HepG2 (cell line): Measurements from ENCODE around the gene MAGEL2. TPM values are rescaled to one million over a fixed set of nuclear protein-coding genes. Genes with fewer than 3 reads are reported as not detected.

Experiments
- ATAC-seq: fragments of 200-7000 bp; cut with Tn5 transposase; 3 replicates; pipeline ENCODE4 v1.9.1; 2020; ENCODE audit warnings: mild to moderate bottlenecking, moderate library complexity
- BruUV-seq: library from RNA; stranded (reverse); fragments of 400-500 nt; replicated peaks from 2 replicates; lab custom pipeline; 2021; lab: Mats Ljungman, UMichigan
- CTCF ChIA-PET: fragments of 300-600 bp; formaldehyde crosslinking; extraction: SDS; loops from one replicate; lab custom pipeline; 2021; ENCODE audit warnings: low total read pairs, inconsistent platforms, low intra/inter-chr PET ratio; lab: Yijun Ruan, JAX
- POLR2A ChIA-PET: fragments of 350-600 bp; sonication (Branson Sonifier 250); formaldehyde crosslinking; loops from one replicate; lab custom pipeline; 2020; ENCODE audit warnings: antibody characterized with exemption, inconsistent platforms; lab: Yijun Ruan, JAX
- DNase-seq: peaks from one replicate; pipeline ENCODE4 v3.0.0-alpha.2; 2015; ENCODE audit warnings: low spot score
- FAIRE-seq: peaks from 3 replicates; lab custom pipeline; 2011; peaks lifted over from hg19 to GRCh38; lab: Jason Lieb, UNC
- H2AFZ ChIP-seq: one replicate; pipeline ENCODE4 v1.6.1; 2011; ENCODE audit warnings: low read length, inconsistent platforms
- H3K27ac ChIP-seq: fragments of 300-600 bp; 3 replicates; pipeline ENCODE4 v1.8.0; 2011; ENCODE audit warnings: mixed run types, mild to moderate bottlenecking, mixed read lengths, low read length, inconsistent platforms; ENCODE audit not compliant: insufficient read depth; ENCODE audit errors: extremely low read length
- H3K27me3 ChIP-seq, 2 experiments: fragments of 200-600 bp in 1 of 2; 2 replicates in 1 of 2; 3 replicates in 1 of 2; pipeline versions ENCODE4 v1.6.0 to v1.8.0; 2011; ENCODE audit warnings: low read length in 2 of 2, mild to moderate bottlenecking in 2 of 2, moderate library complexity in 2 of 2, inconsistent platforms in 1 of 2; ENCODE audit not compliant: insufficient read depth in 2 of 2, control insufficient read depth in 1 of 2
- H3K36me3 ChIP-seq, 2 experiments: fragments of 200-600 bp in 1 of 2; replicated peaks in 1 of 2; 2 replicates in 1 of 2; 3 replicates in 1 of 2; pipeline versions ENCODE4 v1.5.1 to v1.8.0; 2011; ENCODE audit warnings: low read length in 2 of 2, inconsistent platforms in 1 of 2; ENCODE audit not compliant: insufficient read depth in 2 of 2, control insufficient read depth in 1 of 2
- H3K4me1 ChIP-seq: 2 replicates; pipeline ENCODE4 v1.5.1; 2012; ENCODE audit warnings: low read length, inconsistent platforms; ENCODE audit not compliant: insufficient read depth
- H3K4me2 ChIP-seq: 2 replicates; pipeline ENCODE4 v1.6.0; 2011; ENCODE audit warnings: low read depth, low read length, inconsistent platforms
- H3K4me3 ChIP-seq, 3 experiments: fragments of 200-600 bp in 1 of 3; sonication (generic), shearing (Covaris generic) in 1 of 3; replicated peaks in 1 of 3; 2 replicates each; pipeline ENCODE4 v1.5.1; 2011 to 2016; ENCODE audit warnings: low read length in 3 of 3, inconsistent platforms in 2 of 3, low read depth in 2 of 3, mild to moderate bottlenecking in 2 of 3, control low read depth in 1 of 3, mixed read lengths in 1 of 3; ENCODE audit not compliant: insufficient read depth in 1 of 3
- H3K79me2 ChIP-seq: one replicate; pipeline ENCODE4 v1.6.1; 2011; ENCODE audit warnings: low read length, inconsistent platforms; ENCODE audit not compliant: insufficient read depth
- H3K9ac ChIP-seq: 2 replicates; pipeline ENCODE4 v1.6.0; 2011; ENCODE audit warnings: mild to moderate bottlenecking, low read depth, low read length, inconsistent platforms; ENCODE audit not compliant: insufficient read depth
- H3K9me3 ChIP-seq: 2 replicates; pipeline ENCODE4 v1.5.1; 2012; ENCODE audit warnings: mild to moderate bottlenecking, low read length
- H4K20me1 ChIP-seq: 2 replicates; pipeline ENCODE4 v1.6.0; 2011; ENCODE audit warnings: inconsistent platforms, mild to moderate bottlenecking, low read length, moderate library complexity; ENCODE audit not compliant: insufficient read depth
- BRCA1 ChIP-seq: sonication (generic); formaldehyde crosslinking; IDR thresholded peaks from 2 replicates; pipeline ENCODE4 v1.4.0; 2020; ENCODE audit warnings: missing genetic modification reagents
- HMG20B ChIP-seq: conservative IDR thresholded peaks from 2 replicates; pipeline ENCODE4 v1.6.1; 2016; ENCODE audit warnings: missing genetic modification reagents, missing compliant biosample characterization
- MXD4 ChIP-seq: IDR thresholded peaks from 2 replicates; pipeline ENCODE4 v1.6.1; 2016; ENCODE audit warnings: mild to moderate bottlenecking, missing biosample characterization, missing genetic modification reagents
- NFATC3 ChIP-seq: sonication (generic); formaldehyde crosslinking; IDR thresholded peaks from 2 replicates; pipeline ENCODE4 v1.5.1; 2020; ENCODE audit warnings: mild to moderate bottlenecking, missing genetic modification reagents
- PRMT3 ChIP-seq: sonication (generic); formaldehyde crosslinking; IDR thresholded peaks from 2 replicates; pipeline ENCODE4 v1.8.1; 2022; ENCODE audit warnings: low read depth, mild to moderate bottlenecking, moderate library complexity, missing genetic modification reagents, borderline replicate concordance
- SOX5 ChIP-seq: IDR thresholded peaks from 2 replicates; pipeline ENCODE4 v1.6.1; 2016; ENCODE audit warnings: borderline replicate concordance
- TAF1 ChIP-seq: sonication (generic); formaldehyde crosslinking; IDR thresholded peaks from 2 replicates; pipeline ENCODE4 v1.4.0; 2020; ENCODE audit warnings: missing genetic modification reagents
- ZMYM4 ChIP-seq: sonication (generic); formaldehyde crosslinking; IDR thresholded peaks from 2 replicates; pipeline ENCODE4 v1.8.1; 2023; ENCODE audit warnings: mild to moderate bottlenecking, missing genetic modification reagents
- ZNF274 ChIP-seq: sonication (generic); formaldehyde crosslinking; IDR thresholded peaks from 2 replicates; pipeline ENCODE4 v1.5.1; 2020; ENCODE audit warnings: mild to moderate bottlenecking, missing genetic modification reagents
- ZNF567 ChIP-seq: sonication (generic); formaldehyde crosslinking; IDR thresholded peaks from 2 replicates; pipeline ENCODE4 v1.8.1; 2023; ENCODE audit warnings: mild to moderate bottlenecking, missing genetic modification reagents, borderline replicate concordance
- ZNF572 ChIP-seq: sonication (generic); formaldehyde crosslinking; IDR thresholded peaks from 2 replicates; pipeline ENCODE4 v1.5.1; 2020; ENCODE audit warnings: mild to moderate bottlenecking, missing genetic modification reagents
- ZNF589 ChIP-seq: sonication (generic); formaldehyde crosslinking; conservative IDR thresholded peaks from 2 replicates; pipeline ENCODE4 v1.8.0; 2022; ENCODE audit warnings: mild to moderate bottlenecking, moderate library complexity, missing genetic modification reagents
- ZNF615 ChIP-seq: sonication (generic); formaldehyde crosslinking; IDR thresholded peaks from 2 replicates; pipeline ENCODE4 v1.5.0; 2020; ENCODE audit warnings: mild to moderate bottlenecking, missing genetic modification reagents, borderline replicate concordance
- WGBS: methylation state at CpG from one replicate; pipeline ENCODE4 v1.1.6; 2017; ENCODE audit warnings: low lambda C conversion rate; 5-methylcytosine and 5-hydroxymethylcytosine counted together
- in situ Hi-C: cut with HindIII; loops from 2 replicates; pipeline ENCODE4 v1.10.0; 2017; ENCODE audit warnings: low pct_unique_long_range_greater_than_20kb; ENCODE audit not compliant: extremely low pct_ligation_motif_present
- intact Hi-C: fragments of 100-400 bp; cut with micrococcal nuclease; formaldehyde crosslinking; loops from one replicate; pipeline ENCODE4 v1.10.0; 2022; ENCODE audit not compliant: unreplicated experiment
- polyA plus RNA-seq, 8 experiments: library from polyadenylated mRNA; depleted of rRNA in 3 of 8; stranded (reverse) in 7 of 8; unstranded in 1 of 8; fragments of >200 nt; fragmentation: Illumina TruSeq in 4 of 8; extraction: Trizol in 4 of 8; gene quantifications; 2 replicates each; pipeline versions ENCODE4 v1.2.1 to v1.2.3, GENCODE V29; 2011 to 2016; ENCODE audit warnings: low read depth in 4 of 8, missing spikeins in 1 of 8, mixed read lengths in 1 of 8; ENCODE audit not compliant: insufficient read depth in 1 of 8
- total RNA-seq, 5 experiments: library from RNA; depleted of rRNA; stranded (reverse); fragments of >200 nt; fragmentation: Illumina TruSeq; extraction: Trizol; gene quantifications; 2 replicates each; pipeline ENCODE4 v1.2.3, GENCODE V29; 2016; ENCODE audit warnings: low read depth in 1 of 5

Gene MAGEL2
- total and polyA plus RNA-seq, 2 of the 13 experiments (the other 11 are each of a cell fraction or from before 2014, with no cell fraction given), result not detected

- no peak for TF ChIP-seq ZMYM4
- no peak for TF ChIP-seq ZNF274 (CRISPR knock-in tag)
- no peak for TF ChIP-seq ZNF567
- TF ChIP-seq HMG20B (CRISPR knock-in tag), result no peak
- TF ChIP-seq TAF1 (CRISPR knock-in tag), result no peak
Observed at GRCh38 chr15:23687143-23687470, 39.4 kb upstream of the MAGEL2 start, which contains the start of gene NDN (continued).

DNA sequence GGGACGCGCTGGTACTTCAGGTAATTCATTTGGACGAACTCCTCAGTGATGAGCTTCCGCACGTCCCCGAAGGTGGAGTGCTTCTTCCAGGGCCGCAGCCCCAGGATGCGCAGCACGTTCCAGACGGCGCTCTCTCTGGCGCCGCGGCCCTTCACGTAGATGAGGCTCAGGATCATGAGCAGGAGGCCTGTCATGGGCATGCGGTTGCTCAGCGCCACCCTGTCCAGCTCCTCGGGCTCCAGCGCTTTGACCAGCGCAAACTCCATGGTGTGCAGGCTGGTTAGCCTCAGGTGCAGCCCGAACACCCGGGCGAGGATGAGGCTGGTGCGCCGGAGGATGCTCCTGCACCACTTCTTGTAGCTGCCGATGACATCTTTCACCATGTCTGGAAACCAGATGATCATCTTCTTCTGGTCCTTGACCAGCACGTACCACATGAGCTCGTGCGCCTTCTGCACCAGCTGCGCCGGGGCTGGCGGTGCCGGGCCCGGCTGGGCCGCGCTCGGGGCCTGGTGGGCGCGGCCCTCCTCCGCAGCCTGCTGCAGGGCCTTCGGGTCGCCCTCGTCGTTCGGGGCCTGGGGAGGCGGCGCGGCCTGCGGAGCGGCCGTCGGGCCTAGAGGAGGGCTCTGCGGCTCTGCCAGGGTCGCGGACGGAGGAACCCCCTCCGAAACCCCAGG, 38.9 kb upstream of the MAGEL2 start:
- Histone ChIP-seq H3K4me3 (no peak overlapping the region), H3K4me1 (peaks cover 34% of the 10 kb centered on the region), H3K27ac (no peak overlapping the region), H2AFZ (no peak overlapping the region), H3K79me2 (no peaks in the 10 kb centered on the region), H3K4me2 (no peak overlapping the region), H3K9me3 (no peaks in the 10 kb centered on the region), H3K36me3 (no peaks in the 10 kb centered on the region), H3K27me3 (no peaks in the 10 kb centered on the region), H4K20me1 (no peaks in the 10 kb centered on the region), H3K9ac (no peak overlapping the region)
- FAIRE-seq (no peak), DNase-seq (no peak), ATAC-seq (no peak)
- WGBS, result 90% methylated on average over 14 of the region's 57 CpGs
- in situ Hi-C loops, result no loop called here
- CTCF ChIA-PET, result no interaction called here
- no TSS peak for BruUV-seq
- intact Hi-C loops, result no loop called here
- no peak for TF ChIP-seq NFATC3 (CRISPR knock-in tag)
- no peak for TF ChIP-seq MXD4 (CRISPR knock-in tag)
- no peak for TF ChIP-seq ZNF615
- no peak for TF ChIP-seq SOX5 (CRISPR knock-in tag)
- no peak for TF ChIP-seq ZNF589 (CRISPR knock-in tag)
- TF ChIP-seq PRMT3 (CRISPR knock-in tag), result no peak
- no peak for TF ChIP-seq ZNF572 (CRISPR knock-in tag)
- TF ChIP-seq BRCA1, result no peak
- POLR2A ChIA-PET, result no interaction called here
